ENCODE results near the gene PLXNA3.

PLXNA3 gene

DNA sequence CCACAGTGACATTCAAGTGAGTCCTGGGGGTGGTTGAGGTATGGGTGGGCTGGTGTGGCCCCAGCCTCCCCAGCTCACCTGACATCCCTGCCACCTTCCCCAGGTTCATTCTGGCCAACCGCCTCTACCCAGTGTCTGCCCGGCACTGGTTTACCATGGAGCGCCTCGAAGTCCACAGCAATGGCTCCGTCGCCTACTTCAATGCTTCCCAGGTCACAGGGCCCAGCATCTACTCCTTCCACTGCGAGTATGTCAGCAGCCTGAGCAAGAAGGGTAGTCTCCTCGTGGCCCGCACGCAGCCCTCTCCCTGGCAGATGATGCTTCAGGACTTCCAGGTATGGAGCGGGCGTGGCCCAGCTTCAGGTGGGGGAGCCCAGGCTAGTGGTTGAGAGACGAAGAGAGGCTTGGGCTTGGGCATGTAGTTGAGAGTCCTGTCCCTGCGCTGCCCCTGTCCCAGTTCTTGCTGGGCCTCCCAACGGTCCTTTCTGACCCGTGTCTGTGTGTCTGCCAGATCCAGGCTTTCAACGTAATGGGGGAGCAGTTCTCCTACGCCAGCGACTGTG, 22.8 kb upstream of the PLXNA3 start:
- no peak for DNase-seq (ENCODE audit: low read depth)

DNA sequence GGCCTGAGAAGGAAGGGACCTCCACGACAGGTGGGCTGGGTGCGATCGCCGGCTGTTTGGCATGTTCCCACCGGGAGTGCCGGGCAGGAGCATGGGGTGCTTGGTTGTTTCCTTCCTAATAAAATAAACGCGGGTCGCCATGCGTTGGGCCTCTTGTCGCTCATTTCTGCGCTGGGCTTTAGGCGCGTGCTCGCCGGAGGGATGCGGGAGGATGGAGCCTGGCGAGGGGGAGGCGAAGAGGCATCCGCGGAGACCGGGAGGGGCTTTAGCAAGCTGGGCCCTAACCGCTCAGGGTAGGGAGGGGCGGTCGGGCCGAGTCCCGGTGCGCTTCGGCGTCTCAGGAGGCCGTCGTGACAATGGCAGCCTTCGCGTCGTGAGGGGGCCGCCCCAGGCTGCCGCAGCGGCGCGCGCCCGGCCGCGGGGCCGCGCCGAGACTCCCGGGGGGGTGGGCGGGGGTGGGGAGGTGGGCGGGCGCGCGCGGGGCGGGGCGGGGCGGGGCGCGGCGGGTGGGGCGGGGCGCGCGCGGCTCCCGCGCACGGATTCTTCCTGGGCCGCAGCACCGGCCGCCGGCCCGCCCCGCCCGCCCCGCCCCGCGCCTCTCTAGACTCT, 21.6 kb upstream of the PLXNA3 start:
- no peak for DNase-seq (ENCODE audit: low read depth)

DNA sequence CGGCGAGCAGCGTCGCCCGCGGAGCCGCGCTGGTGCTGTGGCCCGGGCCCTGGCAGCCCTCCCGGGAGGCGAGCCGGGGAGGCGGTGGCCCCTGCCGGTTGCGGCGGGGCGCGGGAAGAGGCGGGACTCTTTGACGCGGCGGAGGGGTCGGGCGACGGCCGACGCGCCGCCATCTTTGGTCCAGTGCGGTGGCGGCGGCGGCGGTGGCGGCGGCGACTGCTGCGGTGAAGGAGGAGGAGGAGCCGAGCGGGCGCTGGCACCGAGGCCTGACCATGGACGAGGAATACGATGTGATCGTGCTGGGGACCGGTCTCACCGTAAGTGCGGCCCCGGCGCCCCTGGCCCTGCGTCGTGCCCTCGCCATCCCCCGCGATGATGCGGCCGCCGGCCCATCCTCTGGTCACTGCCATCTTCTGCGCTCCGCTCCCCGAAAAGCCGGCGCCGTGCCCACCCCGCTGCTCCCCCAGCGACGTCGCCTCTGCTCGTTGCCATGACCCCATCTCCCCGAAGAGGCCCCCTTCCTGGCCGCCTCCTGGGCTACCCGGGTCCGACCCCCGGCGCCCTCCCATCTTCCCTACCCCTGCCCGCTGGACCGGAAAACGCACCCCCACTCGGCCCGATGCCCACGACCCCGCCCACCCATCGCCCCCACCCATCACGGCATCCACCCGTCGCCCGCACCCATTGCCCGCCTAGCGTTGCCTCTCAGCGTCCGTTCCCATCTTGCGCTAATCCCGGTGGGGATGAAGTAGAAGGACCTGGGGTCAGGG, 20.9 kb upstream of the PLXNA3 start, which contains the start of gene GDI1:
Gene GDI1 (plus strand): TSS at position 172 of the 770 bp plus-strand sequence. CDS start 101 bp downstream, at position 273.
- no peak for DNase-seq (ENCODE audit: low read depth)

DNA sequence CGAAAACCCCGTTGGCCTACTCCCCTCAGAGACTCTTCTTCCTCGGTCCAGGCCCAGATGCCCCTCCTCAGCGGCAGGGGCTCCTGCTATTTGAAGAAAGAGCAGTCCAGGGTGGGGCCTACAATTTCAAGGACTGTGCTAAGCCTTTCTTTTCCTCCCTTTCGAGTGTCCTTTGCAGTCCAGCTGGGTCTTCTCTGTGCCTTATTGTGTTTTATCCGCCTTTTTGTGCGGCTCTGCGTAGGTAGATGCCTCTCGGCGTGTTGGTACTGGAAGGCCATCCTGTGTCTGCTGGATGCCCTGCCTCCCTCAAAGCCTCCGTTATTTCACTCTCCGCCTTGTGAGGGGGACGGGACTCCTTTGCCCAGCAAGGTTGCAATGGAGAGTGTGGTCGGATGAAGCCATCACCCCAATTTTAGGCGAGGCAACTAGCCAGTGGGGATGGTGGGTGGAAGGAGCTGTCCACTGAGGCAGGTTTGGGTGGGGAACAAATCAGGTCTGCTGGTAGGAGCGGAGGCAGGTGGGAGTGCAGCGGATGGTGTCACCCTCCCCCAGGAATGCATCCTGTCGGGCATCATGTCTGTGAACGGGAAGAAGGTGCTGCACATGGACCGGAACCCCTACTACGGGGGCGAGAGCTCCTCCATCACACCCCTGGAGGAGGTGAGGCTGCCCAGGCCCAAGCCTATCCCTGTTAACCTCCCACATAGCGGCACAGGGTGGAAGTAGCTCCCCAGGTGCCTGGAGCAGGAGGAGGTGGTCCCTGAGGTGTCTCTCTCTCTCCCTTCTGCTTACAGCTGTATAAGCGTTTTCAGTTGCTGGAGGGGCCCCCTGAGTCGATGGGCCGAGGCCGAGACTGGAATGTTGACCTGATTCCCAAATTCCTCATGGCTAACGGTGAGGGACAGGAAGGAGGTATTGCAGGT, 19.8 kb upstream of the PLXNA3 start:
- no peak for DNase-seq (ENCODE audit: low read depth)

DNA sequence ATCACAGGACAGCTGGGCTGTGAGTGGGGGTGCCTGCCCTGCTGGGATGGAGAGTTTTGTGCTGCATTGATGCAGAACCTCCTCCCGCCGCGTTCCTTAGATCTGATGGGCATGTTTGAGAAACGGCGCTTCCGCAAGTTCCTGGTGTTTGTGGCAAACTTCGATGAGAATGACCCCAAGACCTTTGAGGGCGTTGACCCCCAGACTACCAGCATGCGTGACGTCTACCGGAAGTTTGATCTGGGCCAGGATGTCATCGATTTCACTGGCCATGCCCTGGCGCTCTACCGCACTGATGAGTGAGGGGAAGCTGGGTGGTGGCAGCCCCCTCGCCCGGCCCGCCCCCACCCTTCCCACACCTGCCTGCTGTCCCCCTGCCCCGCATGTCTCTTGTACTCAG, 18.2 kb upstream of the PLXNA3 start:
- no peak for DNase-seq (ENCODE audit: low read depth)

DNA sequence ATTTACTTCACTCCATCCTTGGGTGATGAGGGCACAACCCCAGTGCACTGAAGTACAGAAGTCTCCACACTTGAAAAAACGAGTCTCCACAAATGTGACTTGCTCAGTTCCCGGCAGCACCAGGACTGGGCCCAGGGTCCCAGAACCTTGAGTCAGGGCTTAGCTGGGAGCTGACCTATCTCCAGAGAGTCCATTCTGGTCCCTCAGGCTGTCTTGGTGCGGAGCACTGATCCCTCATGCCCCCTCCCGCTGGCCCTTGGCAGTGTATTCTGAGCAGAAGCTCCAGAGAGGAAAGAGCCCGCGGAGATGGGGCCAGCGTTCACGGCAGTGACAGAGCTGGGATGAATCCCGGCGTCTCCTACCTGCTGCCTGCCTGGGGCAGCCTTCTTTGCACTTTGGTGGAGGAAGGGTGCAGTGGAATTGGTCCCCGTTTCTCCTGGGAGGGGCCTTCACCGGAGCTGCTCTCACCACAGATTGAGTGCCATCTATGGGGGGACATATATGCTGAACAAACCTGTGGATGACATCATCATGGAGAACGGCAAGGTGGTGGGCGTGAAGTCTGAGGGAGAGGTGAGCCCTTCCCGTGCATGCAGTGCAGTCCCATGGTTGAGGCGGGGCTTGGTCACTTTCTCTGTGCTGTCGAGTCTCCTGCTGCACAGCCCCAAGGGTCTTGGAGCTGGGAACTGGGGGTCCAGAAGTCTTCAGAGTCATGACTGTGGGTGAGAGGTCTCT, 17.3 kb upstream of the PLXNA3 start:
- no peak for DNase-seq (ENCODE audit: low read depth)

DNA sequence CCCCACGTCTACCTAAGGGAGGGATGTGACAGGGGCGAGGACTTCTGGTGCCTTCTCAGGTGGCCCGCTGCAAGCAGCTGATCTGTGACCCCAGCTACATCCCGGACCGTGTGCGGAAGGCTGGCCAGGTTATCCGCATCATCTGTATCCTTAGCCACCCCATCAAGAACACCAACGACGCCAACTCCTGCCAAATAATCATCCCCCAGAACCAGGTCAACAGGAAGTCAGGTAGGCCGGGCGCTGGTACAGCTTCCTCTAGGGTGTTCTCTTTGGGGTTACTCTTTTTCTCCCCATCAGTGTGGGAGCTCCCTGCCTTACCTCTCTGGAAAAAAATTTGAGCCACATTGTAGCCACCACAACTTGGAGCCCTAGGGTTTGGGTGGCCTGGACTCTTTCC, 16.5 kb upstream of the PLXNA3 start:
- DNase-seq (ENCODE audit: low read depth): no peak

DNA sequence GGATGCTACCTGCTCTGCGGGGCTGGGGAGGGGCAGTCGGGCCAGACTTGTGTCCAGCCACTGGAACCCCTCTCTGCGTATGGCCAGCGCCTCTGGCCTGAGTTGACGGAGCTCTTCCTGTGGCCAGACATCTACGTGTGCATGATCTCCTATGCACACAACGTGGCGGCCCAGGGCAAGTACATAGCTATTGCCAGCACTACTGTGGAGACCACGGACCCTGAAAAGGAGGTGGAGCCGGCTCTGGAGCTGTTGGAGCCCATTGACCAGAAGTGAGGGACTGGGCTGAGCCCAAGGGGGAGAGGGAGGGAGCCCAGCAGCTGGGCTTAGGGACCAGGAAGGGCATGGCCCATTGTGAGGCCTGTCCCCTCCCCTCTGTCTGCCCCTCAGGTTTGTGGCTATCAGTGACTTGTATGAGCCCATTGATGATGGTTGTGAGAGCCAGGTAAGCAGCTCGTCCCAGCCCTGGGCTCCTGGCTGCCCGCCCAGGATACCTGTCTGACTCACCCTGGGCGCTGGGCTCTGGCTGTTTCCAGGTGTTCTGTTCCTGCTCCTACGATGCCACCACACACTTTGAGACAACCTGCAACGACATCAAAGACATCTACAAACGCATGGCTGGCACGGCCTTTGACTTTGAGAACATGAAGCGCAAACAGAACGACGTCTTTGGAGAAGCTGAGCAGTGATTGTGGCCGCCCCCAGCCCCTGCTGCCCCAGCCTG, 15.9 kb upstream of the PLXNA3 start:
- DNase-seq (ENCODE audit: low read depth): no peak

DNA sequence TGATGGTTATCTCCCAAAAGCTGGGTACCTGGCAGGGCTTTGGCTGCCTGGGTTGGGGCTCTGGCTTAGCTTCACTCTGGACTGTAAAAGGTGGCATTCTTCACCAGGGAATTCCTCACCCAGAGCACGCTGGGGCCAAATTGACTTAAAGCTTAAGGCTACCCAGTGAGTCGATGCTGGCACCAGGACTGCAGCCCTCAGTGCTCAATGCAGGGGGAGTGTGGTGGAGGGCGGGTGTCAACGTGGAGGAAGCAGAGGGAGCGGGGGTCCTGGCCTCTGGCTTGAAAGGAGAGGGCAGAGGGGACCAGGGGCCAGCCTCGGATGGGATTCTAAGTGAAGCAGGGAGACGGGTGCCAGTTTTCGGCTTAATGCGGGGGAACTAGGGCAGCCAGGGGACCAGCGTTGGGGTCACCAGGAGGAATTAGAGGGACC, 14.6 kb upstream of the PLXNA3 start:
- DNase-seq (ENCODE audit: low read depth): no peak

DNA sequence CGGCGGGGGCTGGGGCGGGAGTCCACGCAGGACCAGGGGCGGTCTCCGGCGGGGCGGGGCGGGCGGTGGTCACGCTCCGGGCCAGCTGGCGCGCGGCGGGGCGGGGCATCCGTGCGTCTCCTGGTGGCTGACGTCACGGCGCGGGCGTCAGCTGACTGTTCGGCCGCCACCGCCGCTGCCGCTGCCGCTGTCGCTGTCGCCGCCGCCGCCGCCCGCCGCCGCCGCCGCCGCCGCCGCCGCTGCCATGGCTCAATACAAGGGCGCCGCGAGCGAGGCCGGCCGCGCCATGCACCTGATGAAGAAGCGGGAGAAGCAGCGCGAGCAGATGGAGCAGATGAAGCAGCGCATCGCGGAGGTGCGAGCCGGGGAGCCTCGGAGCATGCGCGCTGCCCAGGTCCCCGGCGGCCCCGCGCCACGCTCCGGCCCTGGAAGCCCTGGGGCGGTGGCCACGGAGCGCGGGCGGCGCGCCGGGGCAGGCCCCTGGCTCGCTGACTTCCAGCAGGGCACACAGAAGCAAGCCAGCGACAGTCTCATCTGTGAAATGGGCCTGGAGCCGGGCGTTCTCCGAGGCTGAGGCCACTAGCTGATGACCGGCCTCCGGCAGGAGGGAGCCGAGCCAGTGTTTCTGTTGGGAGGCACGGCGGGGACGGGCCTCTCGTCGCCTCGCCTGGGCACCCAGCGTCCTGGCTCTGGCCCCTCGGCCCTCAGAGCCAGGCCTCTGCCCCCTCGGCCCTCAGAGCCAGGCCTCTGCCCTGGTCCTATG, 13.9 kb upstream of the PLXNA3 start, which contains the start of gene FAM50A:
Gene FAM50A (plus strand): TSS at position 150 of the 763 bp plus-strand sequence. CDS start 95 bp downstream, at position 245.
- peak; percentile 39 for DNase-seq (ENCODE audit: low read depth)

DNA sequence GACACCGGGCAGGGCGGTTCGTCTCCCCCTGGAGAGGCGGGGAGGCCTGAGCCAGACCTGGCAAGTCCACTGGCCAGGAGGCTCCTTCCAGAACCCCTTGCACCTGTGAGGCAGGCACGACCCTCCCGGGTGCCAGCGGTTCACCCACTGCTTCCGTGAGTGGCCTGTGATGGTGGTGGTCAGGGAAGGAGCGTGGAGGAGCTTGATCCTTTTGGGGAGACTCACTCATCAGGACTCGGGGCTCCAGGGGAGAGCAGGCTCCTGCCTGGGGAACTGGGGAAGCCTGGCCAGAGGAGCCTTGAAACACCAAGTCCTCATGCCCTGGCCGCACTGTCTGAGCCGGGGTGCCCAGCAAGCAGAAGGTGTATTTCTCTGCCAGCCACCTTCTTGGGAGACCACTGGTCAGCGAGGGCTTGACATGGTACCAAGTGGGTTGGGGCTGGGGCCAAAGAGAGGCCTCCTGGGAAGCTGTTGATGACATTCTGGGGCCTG, 13.3 kb upstream of the PLXNA3 start:
- DNase-seq (ENCODE audit: low read depth): no peak

DNA sequence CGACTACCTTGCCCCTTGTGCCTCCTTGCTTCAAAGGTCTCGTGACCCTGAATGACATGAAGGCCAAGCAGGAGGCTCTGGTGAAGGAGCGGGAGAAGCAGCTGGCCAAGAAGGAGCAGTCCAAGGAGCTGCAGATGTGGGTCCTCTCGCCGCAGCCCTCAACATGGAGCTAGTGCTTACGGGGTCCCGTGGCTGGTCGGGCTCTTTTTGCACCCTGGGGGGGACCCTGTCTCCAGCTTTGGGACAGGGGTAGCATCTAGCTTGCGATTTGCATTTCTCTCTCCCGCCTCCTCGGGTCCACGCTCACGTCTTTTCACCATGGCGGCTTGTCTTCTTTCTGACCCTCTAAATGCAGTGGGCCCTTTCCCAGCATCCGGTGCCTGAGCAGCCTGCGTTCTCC, 12.3 kb upstream of the PLXNA3 start:
- DNase-seq (ENCODE audit: low read depth): no peak

DNA sequence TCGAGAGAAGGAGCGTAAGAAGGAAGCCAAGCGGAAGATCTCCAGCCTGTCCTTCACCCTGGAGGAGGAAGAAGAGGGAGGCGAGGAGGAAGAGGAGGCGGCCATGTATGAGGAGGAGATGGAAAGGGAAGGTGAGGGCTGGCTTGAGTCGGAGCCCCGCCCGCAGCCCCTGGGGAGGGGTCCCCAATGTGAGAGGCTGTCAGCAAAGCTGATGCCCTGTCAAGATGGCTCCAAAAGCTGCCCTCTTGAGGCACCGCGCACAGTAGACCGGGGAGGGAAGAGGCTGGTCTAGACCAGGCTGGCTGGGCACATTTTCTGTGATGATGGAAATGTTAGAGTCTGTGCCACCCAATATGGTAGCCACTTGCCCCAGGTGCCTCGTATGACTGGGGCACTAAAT, 11.7 kb upstream of the PLXNA3 start:
- DNase-seq (ENCODE audit: low read depth): no peak

DNA sequence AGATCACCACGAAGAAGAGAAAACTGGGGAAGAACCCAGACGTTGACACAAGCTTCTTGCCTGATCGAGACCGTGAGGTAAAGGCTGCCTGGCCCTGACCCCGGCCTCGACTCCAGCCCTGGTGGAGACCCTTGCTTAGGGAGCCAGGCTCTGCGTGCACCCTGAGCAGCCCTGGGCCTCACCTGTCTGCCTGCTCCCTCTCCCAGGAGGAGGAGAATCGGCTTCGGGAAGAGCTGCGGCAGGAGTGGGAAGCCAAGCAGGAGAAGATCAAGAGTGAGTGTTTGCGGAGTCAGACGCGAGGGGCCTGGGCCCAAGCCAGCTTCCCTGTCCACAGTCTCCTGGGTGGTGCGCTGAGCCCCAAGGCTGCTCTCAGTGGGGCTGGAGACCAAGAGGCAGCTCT, 9.6 kb upstream of the PLXNA3 start:
- DNase-seq (ENCODE audit: low read depth): no peak

DNA sequence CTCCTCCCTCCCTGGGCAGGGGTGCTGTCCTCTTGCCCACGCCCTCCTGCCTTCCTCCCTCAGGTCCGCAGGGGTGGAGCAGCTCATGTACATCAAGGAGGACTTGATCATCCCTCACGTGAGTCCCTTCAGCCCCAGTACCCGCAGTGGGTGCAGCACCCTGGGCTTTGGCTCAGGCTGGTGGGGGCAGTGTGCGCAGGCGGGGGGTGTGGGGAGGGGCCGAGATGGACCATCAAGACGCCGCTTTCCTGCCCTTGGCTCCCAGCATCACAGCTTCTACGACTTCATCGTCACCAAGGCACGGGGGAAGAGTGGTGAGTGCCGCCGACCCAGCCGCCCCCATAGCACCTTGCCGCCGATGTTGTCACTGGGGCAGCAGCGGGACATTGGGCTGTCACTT, 8.5 kb upstream of the PLXNA3 start:
- DNase-seq (ENCODE audit: low read depth): no peak

DNA sequence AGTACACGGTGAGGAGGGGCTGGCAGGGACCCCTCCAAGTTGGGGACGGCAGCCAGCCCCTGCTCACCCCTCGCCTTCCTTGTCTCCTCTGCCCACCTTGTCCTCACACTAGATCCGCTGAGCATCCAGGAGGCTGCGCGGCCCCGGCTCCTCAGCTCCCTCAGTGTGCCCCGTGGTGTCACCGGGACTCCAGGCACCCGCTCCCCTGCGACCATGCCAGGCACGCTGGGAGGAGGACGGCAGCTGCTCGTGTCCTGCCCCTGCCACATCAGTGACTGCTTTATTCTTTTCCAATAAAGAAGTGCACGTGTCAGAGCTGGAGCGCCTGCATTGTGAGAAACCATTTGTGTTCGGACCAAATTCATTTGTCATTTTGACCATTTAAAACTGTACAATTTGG, 7.8 kb upstream of the PLXNA3 start:
- DNase-seq (ENCODE audit: low read depth): no peak

DNA sequence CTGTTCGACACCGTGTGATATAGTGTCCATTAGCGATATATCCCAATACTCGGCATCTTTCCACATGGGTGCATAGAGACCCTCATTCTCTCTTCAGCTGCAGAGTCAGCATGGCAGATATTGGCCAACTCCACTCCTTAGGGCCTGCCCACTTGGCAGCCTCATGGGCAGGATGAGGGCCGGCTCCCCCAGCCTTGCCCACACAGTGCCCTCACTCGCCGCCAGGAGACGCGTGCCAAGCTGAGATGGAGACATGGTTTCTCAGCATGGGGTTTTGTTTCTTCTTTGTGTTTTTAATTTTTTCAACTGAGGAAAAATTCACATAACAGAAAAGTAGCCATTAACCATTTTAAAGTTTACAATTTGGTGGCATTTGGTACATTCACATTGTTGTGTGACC, 5.3 kb upstream of the PLXNA3 start:
- DNase-seq (ENCODE audit: low read depth): no peak

DNA sequence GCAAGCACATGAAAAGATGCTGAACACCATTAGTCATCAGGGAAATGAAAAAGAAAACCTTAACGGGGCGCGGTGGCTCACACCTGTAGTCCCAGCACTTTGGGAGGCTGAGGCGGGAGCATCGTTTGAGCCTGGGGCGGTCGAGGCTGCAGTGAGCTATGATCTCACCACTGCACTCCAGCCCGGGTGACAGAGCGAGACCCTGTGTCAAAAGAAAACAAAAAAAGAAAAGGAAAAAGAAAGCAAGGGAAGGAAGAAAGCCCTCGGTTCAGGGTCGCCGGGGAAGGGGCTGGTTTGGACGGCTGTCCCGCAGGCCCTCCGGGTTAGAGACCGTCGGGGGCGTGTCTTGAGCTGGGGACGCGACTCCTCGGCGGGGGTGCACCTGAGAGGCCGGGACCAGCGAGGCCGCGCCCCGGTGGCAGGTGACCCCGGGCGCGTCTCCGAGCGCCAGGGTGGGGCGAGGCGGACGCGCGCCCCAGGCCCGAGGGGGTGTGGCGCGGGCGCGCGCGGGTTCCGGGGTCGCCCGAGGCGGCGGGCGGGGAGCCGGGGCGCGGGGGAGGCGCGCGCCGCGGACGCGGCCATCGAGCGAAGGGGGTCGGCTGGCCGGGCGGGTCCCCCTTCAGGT, 478 bp upstream of the PLXNA3 start:
- DNase-seq (ENCODE audit: low read depth): no peak
